GM12875 (cell line): ENCODE measurements around the gene JAKMIP1.

Experiments used
- H3K4me3 ChIP-seq: one replicate; pipeline ENCODE4 v1.5.1; 2011; ENCODE audit warnings: low read depth, low read length, control low read depth
- TF ChIP-seq, protein P1 (sequence below): IDR thresholded peaks from 2 replicates; pipeline ENCODE4 v1.5.1; 2011; ENCODE audit warnings: low read depth, mild to moderate bottlenecking, control low read depth, inconsistent platforms, low read length, moderate library complexity, borderline replicate concordance; ENCODE audit not compliant: insufficient read depth

Gene JAKMIP1

DNA sequence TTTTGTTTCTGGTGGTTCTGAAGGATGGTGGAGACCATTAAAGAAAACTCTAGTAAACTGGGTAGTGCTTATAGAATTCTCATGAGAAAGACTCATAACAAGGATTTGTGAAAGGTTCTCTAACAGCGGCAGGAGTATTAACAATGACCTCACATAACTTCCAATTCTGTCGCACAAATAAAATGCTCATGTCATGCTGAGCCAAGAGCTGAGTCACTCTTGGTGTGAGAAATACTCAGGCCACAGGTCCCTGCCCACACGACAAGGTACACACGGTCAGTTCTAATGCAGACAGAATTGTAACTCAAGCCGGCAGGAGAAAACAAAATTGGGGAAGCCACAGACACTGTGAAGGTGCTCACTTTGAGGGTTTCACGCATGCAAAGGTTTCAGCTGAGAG lies 147.7 kb downstream of the JAKMIP1 start:
- TF ChIP-seq, protein P1, sequence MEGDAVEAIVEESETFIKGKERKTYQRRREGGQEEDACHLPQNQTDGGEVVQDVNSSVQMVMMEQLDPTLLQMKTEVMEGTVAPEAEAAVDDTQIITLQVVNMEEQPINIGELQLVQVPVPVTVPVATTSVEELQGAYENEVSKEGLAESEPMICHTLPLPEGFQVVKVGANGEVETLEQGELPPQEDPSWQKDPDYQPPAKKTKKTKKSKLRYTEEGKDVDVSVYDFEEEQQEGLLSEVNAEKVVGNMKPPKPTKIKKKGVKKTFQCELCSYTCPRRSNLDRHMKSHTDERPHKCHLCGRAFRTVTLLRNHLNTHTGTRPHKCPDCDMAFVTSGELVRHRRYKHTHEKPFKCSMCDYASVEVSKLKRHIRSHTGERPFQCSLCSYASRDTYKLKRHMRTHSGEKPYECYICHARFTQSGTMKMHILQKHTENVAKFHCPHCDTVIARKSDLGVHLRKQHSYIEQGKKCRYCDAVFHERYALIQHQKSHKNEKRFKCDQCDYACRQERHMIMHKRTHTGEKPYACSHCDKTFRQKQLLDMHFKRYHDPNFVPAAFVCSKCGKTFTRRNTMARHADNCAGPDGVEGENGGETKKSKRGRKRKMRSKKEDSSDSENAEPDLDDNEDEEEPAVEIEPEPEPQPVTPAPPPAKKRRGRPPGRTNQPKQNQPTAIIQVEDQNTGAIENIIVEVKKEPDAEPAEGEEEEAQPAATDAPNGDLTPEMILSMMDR, result no peak
- no peak overlapping the region for H3K4me3 ChIP-seq

GRCh38 chr4:6050551-6050950 lies 149.8 kb downstream of the JAKMIP1 start:
- TF ChIP-seq, protein P1, result no peak
- H3K4me3 ChIP-seq, result no peak overlapping the region

DNA sequence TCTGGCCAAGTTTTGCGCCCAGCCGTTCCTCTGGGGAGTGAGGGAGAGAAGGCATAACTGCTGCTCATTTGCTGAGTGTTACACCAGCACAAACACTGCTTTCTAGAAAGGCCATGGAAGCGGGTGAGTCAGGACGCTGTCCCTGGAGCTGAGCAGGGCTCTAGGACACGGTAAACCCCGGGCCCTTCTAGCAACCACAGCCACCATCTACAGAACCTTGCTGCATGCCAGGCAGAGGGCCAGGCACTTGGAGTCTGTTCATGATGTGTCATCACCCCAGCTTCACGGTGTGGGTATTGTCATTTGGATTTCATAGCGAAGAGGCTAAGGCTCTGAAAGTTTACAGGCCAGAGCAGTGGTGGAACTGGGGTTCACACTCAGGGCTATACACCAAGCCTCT lies 150.4 kb downstream of the JAKMIP1 start:
- H3K4me3 ChIP-seq, result no peak overlapping the region
- TF ChIP-seq, protein P1, result no peak

GRCh38 chr4:6049278-6049677 lies 151.1 kb downstream of the JAKMIP1 start:
- H3K4me3 ChIP-seq, result no peak overlapping the region
- TF ChIP-seq, protein P1, result no peak

- no peak overlapping the region for H3K4me3 ChIP-seq
- TF ChIP-seq, protein P1, result no peak
These were observed 151.8 kb downstream of the JAKMIP1 start for GRCh38 chr4:6048537-6048936.

DNA sequence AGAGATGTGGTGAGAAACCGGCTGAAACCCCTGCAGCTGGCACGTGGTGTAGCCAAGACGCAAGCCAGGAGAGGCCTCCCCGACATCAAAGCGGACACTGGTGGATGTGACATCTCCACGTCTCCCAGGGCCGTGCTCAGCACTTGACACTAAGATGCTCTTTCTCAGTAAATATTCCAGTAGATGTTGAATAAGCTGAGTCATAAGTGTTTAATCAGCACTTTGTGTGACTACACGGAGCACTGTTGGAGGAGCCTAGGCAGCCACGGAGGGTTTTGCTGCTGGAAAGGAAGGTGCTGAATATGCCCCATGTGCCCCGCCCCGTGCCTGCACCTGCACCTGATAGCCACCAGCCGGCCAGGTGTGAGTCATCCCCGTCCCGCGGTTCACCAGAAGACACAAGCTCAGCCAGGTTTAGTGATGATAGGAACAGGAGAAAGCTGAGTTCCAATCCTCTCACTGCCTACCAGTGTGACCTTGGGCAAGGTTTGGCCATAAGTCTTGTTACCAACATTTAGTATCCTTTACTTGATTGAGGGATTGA lies 153.1 kb downstream of the JAKMIP1 start:
- no peak overlapping the region for H3K4me3 ChIP-seq
- TF ChIP-seq, protein P1, result no peak

GRCh38 chr4:6046526-6047129 lies 153.7 kb downstream of the JAKMIP1 start:
- TF ChIP-seq, protein P1, result no peak
- H3K4me3 ChIP-seq, result no peak overlapping the region
